ENCODE measurements around the gene PARP12.

PARP12 gene

GRCh38 chr7:140059273-140060242 is 3.2 kb downstream of the PARP12 start:
- no peak for DNase-seq (ENCODE audit: low spot score)

GRCh38 chr7:140058517-140058916 is 4.2 kb downstream of the PARP12 start:
- DNase-seq (ENCODE audit: low spot score) = no peak

- DNase-seq (ENCODE audit: low spot score) = no peak
Observed at GRCh38 chr7:140057143-140057535, 5.6 kb downstream of the PARP12 start.

- DNase-seq (ENCODE audit: low spot score) = no peak
Observed at GRCh38 chr7:140056431-140057142, 6.2 kb downstream of the PARP12 start.

GRCh38 chr7:140055833-140056232 is 6.9 kb downstream of the PARP12 start:
- DNase-seq (ENCODE audit: low spot score) = no peak

GRCh38 chr7:140054751-140055150 is 8.0 kb downstream of the PARP12 start:
- DNase-seq (ENCODE audit: low spot score) = no peak

- no peak for DNase-seq (ENCODE audit: low spot score)
Observed at GRCh38 chr7:140053812-140054539, 8.8 kb downstream of the PARP12 start.

GRCh38 chr7:140051820-140052219 is 10.9 kb downstream of the PARP12 start:
- DNase-seq (ENCODE audit: low spot score) = no peak

GRCh38 chr7:140050100-140050499 is 12.7 kb downstream of the PARP12 start:
- no peak for DNase-seq (ENCODE audit: low spot score)

GRCh38 chr7:140049339-140050024 is 13.3 kb downstream of the PARP12 start:
- peak; percentile 65 for DNase-seq (ENCODE audit: low spot score)

- DNase-seq (ENCODE audit: low spot score) = no peak
Observed at GRCh38 chr7:140048989-140049338, 13.8 kb downstream of the PARP12 start.

- DNase-seq (ENCODE audit: low spot score) = no peak
Observed at GRCh38 chr7:140048138-140048537, 14.6 kb downstream of the PARP12 start.

GRCh38 chr7:140047197-140047596 is 15.6 kb downstream of the PARP12 start:
- no peak for DNase-seq (ENCODE audit: low spot score)

- no peak for DNase-seq (ENCODE audit: low spot score)
Observed at GRCh38 chr7:140045697-140046096, 17.1 kb downstream of the PARP12 start.

- DNase-seq (ENCODE audit: low spot score) = no peak
Observed at GRCh38 chr7:140044251-140044650, 18.5 kb downstream of the PARP12 start.

- DNase-seq (ENCODE audit: low spot score) = no peak
Observed at GRCh38 chr7:140042386-140042670, 20.4 kb downstream of the PARP12 start.

GRCh38 chr7:140041659-140042385 is 20.9 kb downstream of the PARP12 start:
- DNase-seq (ENCODE audit: low spot score) = no peak

- DNase-seq (ENCODE audit: low spot score) = no peak
Observed at GRCh38 chr7:140039896-140040295, 22.9 kb downstream of the PARP12 start.

GRCh38 chr7:140039066-140039465 is 23.7 kb downstream of the PARP12 start:
- no peak for DNase-seq (ENCODE audit: low spot score)

- DNase-seq (ENCODE audit: low spot score) = no peak
Observed at GRCh38 chr7:140036224-140036962, 26.4 kb downstream of the PARP12 start.

All from HuH-7.5 (cell line).